Measurements from ENCODE around the gene MAP2K3.
A peak's percentile ranks its signal among the peaks of the same experiment; 100 is the strongest.

MAP2K3 gene

GRCh38 chr17:21285164-21286065, 904 bp downstream of the MAP2K3 start (continued):
- TF ChIP-seq ZBTB10 (tag by site-specific recombination; IDR thresholded peaks at IDR 0.05) = no peak; the same call in 1 of the 2 replicates
- TF ChIP-seq SCRT1 (tag by site-specific recombination; IDR thresholded peaks at IDR 0.05; ENCODE audit: borderline replicate concordance) = no peak
- no peak for TF ChIP-seq REPIN1 (tag by site-specific recombination; IDR thresholded peaks at IDR 0.05; ENCODE audit: low read depth)
- TF ChIP-seq ZNF366 (tag by site-specific recombination; conservative IDR thresholded peaks at IDR 0.05) = 0 out of 2 replicates have a peak, but pooled peaks have one; percentile 16
- TF ChIP-seq SP2 (tag by site-specific recombination; IDR thresholded peaks at IDR 0.05) = peak; percentile 6; the same call in 1 of the 2 replicates
- TF ChIP-seq CTCF (tag by site-specific recombination; IDR thresholded peaks at IDR 0.05) = no peak
- no peak for TF ChIP-seq MYNN (tag by site-specific recombination; IDR thresholded peaks at IDR 0.05; ENCODE audit: borderline replicate concordance)
- TF ChIP-seq ZNF239 (tag by site-specific recombination; IDR thresholded peaks at IDR 0.05) = no peak
- 0 out of 2 replicates have a peak, but pooled peaks have one; percentile 17 for TF ChIP-seq ZNF335 (tag by site-specific recombination; conservative IDR thresholded peaks at IDR 0.05)
- no peak for TF ChIP-seq ZNF341 (tag by site-specific recombination; IDR thresholded peaks at IDR 0.05; ENCODE audit: low read depth)
- no peak for TF ChIP-seq KLF9 (tag by site-specific recombination; IDR thresholded peaks at IDR 0.05; ENCODE audit: low read depth)
- TF ChIP-seq ZNF843 (tag by site-specific recombination; IDR thresholded peaks at IDR 0.05) = no peak
- TF ChIP-seq BCL11A (tag by site-specific recombination; IDR thresholded peaks at IDR 0.05; ENCODE audit: low read depth) = peak; percentile 20; the same call in 1 of the 2 replicates
- TF ChIP-seq ZNF280C (tag by site-specific recombination; IDR thresholded peaks at IDR 0.05) = no peak
- no peak for TF ChIP-seq ZNF624 (tag by site-specific recombination; IDR thresholded peaks at IDR 0.05)
- TF ChIP-seq HOXC10 (CRISPR knock-in tag; IDR thresholded peaks at IDR 0.05) = no peak
- TF ChIP-seq ZNF146 (tag by site-specific recombination; IDR thresholded peaks at IDR 0.05) = no peak
- TF ChIP-seq ZNF558 (tag by site-specific recombination; IDR thresholded peaks at IDR 0.05) = no peak
- TF ChIP-seq ZBTB20 (tag by site-specific recombination; IDR thresholded peaks at IDR 0.05) = peak; percentile 17; the same call in 1 of the 2 replicates
- no peak for TF ChIP-seq ZNF174 (tag by site-specific recombination; IDR thresholded peaks at IDR 0.05)
- peak; percentile 39; the same call in 1 of the 2 replicates for TF ChIP-seq ZNF600 (tag by site-specific recombination; IDR thresholded peaks at IDR 0.05)
- TF ChIP-seq AEBP2 (tag by site-specific recombination; IDR thresholded peaks at IDR 0.05; ENCODE audit: borderline replicate concordance) = no peak
- no peak for TF ChIP-seq MZF1 (tag by site-specific recombination; IDR thresholded peaks at IDR 0.05; ENCODE audit: borderline replicate concordance)
- no peak for TF ChIP-seq KLF1 (tag by site-specific recombination; IDR thresholded peaks at IDR 0.05)
- 0 out of 2 replicates have a peak, but pooled peaks have one; percentile 9 for TF ChIP-seq ZNF398 (tag by site-specific recombination; IDR thresholded peaks at IDR 0.05)
- peak; percentile 42; the same call in 1 of the 2 replicates for TF ChIP-seq ZNF18 (tag by site-specific recombination; IDR thresholded peaks at IDR 0.05)
- no peak for TF ChIP-seq ZNF701 (tag by site-specific recombination; IDR thresholded peaks at IDR 0.05)

Measured in HEK293 (cell line).